ENCODE data around the gene LAMC3.
"Not testable (repeated sequence)": the region's sequence is repeated elsewhere in the genome, so short reads cannot be mapped to it uniquely, and the experiment has no call there.

LAMC3 gene

GRCh38 chr9:130992682-130993032 is 16.3 kb upstream of the LAMC3 start:
- no peak for FAIRE-seq

GRCh38 chr9:130993303-130994030 is 15.5 kb upstream of the LAMC3 start:
- FAIRE-seq: no peak

- no peak for FAIRE-seq
These were observed 14.6 kb upstream of the LAMC3 start for GRCh38 chr9:130994135-130995085.

DNA sequence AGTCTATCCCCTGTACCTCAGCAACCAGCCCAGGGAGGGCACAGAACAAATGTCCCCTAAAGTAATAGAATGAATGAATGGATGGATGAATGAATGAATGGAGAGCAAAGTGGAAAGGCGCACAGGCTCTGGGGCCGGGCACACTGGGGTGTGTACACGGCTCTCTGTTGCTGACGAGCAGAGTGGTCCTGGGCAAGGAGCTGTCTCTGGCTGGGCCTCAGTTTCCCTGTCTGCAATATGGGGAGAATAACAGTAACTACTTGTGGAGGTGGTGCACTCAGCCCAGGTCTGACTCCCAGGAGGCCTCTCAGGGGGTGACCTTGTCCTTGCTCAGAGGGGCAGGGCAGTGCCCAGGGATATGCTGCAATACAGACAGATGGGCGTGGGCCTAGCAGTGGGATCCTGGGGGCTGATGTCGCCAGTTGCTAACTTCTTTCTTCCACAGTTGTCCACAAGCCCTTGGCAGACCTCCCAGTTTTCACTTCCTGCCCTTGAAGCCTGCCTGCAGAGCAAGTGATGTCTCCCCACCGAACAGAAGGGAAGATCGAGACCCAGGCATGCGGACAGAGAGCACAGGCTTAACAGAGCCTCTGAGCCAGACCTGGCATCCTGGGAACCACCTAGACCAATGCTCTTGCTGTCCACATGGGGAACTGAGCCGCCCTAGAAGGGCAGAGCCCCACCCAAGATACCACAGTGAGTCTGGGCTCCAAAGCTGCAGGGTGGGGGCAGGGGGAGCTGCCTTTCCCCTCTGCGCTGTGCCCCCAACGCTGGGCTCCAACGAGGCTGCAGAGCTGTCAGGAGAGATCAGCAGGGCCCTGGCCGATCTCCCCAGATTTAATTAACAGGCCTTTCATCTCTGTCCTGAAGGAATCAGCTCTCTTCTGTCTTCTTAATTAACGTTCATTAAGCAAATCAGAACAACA is 13.6 kb upstream of the LAMC3 start:
- FAIRE-seq: no peak

DNA sequence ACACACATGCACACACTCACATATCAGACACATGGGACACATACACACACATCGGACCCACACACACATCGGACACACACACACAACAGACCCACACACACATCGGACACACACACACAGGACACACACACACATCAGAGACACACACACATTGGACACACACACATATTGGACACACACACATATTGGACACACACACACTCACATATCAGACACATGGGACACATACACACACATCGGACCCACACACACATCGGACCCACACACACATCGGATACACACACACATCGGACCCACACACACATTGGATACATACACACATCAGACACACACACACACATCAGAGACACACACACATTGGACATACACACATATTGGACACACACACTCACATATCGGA is 12.8 kb upstream of the LAMC3 start:
- no peak for FAIRE-seq

GRCh38 chr9:130996676-130997394 is 12.1 kb upstream of the LAMC3 start:
- no peak for FAIRE-seq

DNA sequence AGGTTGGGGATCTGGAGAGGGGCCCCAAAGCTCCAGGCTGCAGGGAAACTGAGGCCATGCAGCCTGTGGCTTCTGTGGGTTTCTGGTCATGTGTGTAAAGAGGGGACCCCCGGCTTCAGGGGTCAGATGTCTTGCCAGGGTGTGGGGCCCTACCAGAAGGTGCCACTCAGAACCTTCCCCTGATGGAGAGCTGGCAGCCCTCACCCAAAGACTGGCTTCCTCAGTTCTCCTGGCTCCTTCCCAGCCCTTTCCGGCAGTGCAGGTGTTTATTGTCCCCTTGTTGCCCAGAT is 11.6 kb upstream of the LAMC3 start:
- no peak for FAIRE-seq

DNA sequence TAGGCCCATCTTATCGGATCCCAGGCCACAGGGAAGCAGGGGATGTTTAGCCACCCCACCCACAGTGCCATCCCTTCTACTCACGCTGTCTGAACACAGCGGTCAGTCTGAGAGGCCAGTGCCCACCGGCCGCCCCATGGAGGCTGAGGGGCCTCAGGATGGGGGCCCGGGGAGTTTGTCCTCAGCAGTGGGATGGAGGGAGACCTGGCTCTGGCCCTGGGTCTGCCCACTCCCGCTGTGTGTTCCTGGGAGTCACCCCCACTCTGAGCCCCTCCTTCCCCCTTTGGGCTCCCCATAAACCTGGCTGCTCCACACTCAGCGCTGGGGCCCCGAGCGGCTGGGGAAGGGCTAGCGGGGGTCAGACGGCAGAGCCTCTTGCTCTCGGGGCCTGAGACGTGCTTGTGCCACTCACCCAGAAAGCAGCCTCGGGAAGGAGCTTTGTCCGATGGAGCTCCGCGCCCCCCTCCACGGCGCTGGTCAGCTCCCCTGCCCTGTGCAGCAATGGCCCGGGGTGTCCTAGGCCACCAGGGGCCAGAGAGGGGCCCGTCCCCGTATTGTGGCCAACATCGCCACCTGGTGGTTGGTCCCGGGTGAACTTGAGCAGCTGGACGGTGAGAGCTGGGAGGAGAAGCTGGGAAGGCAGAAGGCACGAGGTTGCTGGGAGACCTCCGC is 10.9 kb upstream of the LAMC3 start:
- no peak for FAIRE-seq

- no peak for FAIRE-seq
These were observed 10.3 kb upstream of the LAMC3 start for GRCh38 chr9:130998597-130999244.

GRCh38 chr9:130999245-130999623 is 9.7 kb upstream of the LAMC3 start:
- FAIRE-seq: no peak

DNA sequence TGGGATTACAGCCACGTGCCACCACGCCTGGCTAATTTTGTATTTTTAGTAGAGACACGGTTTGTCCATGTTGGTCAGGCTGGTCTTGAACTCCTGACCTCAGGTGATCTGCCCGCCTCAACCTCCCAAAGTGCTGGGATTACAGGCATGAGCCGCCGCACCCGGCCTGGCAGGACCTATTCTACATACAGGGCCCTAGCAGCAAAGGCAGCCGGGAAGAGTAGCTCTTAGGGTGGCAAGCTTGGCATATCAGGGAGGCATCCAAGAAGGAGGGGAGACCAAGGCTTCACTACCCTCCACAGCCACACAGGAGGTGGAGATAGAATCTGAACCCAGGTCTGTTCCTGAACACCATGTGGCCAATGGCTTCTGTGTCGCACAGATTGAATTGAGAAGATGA is 8.4 kb upstream of the LAMC3 start:
- not testable (repeated sequence) for FAIRE-seq

GRCh38 chr9:131001021-131001420 is 8.0 kb upstream of the LAMC3 start:
- FAIRE-seq: no peak

GRCh38 chr9:131001990-131002389 is 7.0 kb upstream of the LAMC3 start:
- no peak for FAIRE-seq

- no peak for FAIRE-seq
These were observed 2.4 kb upstream of the LAMC3 start for GRCh38 chr9:131006601-131007000.

DNA sequence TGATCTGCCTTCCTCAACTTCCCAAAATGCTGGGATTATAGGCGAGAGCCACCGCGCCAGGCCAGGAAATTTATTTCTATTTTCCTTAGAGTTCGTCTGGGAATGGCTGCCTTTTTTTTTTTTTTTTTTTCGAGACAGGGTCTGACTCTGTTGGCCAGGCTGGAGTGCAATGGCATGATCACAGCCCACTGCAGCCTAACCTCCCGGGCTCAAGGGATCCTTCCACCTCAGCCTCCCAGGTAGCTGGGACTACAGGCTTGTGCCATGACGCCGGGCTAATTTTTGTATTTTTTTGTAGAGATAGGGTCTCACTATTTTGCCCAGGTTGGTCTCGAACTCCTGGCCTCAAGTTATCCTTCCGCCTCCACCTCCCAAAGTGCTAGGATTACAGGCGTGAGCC is 888 bp upstream of the LAMC3 start:
- FAIRE-seq: no peak

- FAIRE-seq: no peak
These were observed 438 bp upstream of the LAMC3 start for GRCh38 chr9:131008563-131008908.

GRCh38 chr9:131010482-131011273 is 1.7 kb downstream of the LAMC3 start:
- no peak for FAIRE-seq

DNA sequence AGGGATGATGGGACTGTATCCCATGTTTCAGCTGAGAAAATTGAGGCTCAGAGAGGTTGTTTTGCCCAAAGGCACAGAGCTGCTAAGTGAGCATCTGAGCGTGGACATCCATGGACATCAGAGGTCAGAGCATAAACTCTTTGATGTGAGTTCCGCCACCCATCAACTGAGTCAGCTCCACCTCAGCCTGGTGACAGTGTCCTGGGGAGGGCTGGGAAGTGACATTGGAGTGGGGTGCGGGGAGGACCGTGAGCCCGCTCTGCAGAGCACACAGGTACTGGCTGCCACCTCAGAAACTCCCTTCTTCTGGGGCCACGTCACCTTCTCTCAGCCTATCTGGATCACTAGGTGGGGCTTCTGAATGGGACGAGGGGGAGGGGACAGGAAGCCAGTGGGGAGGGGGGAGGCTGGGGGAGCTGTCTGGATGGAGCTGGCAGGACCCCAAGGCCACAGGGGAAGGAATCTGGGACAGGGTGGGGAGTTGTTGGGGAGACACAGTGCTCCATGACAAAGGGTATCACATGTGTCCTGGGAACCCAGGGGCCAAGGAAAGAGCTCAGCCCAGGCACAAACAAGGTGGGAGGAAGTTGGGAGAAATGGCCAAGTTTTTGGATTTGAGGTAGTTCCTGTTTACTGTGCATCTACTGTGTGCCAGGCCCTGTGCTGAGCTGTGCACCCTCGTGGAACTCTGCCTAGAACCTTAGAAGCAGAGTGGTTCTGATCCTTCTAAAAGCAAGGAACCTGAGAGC is 2.5 kb downstream of the LAMC3 start:
- no peak for FAIRE-seq

DNA sequence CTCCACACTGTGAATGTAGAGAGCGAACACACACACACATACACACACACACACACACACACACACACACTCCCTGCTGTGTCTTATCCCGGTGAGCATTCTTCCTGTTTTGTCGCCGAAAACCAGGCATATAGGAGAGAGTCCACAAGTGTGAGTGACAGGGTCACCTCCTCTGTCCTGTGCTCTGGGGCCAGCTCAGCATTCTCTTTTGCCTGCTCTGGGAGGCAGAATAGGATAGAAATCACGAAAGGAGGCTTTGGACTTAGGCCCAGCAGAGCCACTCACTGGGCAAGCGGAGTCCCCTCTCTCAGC is 3.0 kb downstream of the LAMC3 start:
- FAIRE-seq: no peak

GRCh38 chr9:131012396-131012917 is 3.5 kb downstream of the LAMC3 start:
- no peak for FAIRE-seq

All from A204.1 (cell line).